ENCODE data around the gene PRKN. TPM values are rescaled to one million over a fixed set of nuclear protein-coding genes. Genes with fewer than 3 reads are reported as not detected.

PRKN gene
- total and polyA plus RNA-seq, 2 donors (not counting 3 experiments of a cell fraction or from before 2014, with no cell fraction given): 0.06 TPM; not detected in 1

DNA sequence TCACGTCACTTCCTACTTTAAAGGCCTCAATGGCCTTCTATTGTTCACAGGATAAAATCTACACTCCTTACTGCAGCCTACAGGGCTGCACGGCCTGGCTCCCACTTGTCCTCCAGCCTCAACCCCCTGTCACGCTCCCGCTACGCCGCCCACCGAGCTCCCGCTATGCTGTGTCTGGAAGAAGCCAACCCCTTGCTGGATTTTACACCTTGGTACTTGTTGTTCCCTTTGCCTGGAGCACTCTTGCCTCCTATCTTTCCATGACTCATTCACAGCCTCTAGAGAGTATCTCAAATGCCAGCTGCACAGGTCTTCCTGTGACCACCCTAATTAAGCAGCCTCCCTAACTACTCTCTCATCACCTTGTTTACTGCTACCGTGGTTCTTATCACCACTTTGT is 259.9 kb downstream of the PRKN start:
- POLR2A ChIA-PET: no interaction called here
- no peaks in the 10 kb centered on the region for H3K9me1 ChIP-seq (replicated peaks; ENCODE audit: control insufficient read depth, extremely low read depth, insufficient read depth, low read length)
- no peaks in the 10 kb centered on the region for H3K9me3 ChIP-seq (replicated peaks; ENCODE audit: control insufficient read depth, insufficient read depth, low read length)
- intact Hi-C loops (cut with micrococcal nuclease): no loop called here
- no peak overlapping the region for H3K4me2 ChIP-seq (ENCODE audit: insufficient read depth, low read length)
- H3K27ac ChIP-seq (ENCODE audit: insufficient read depth, low read depth, low read length): no peak overlapping the region
- no peaks in the 10 kb centered on the region for H3K4me1 ChIP-seq (ENCODE audit: control insufficient read depth, extremely low read depth, insufficient read depth, low read length)
- TF ChIP-seq GATA2 (IDR thresholded peaks at IDR 0.05; ENCODE audit: insufficient read depth, insufficient read length, low read depth, low read length) (no peak), MAX (IDR thresholded peaks at IDR 0.05; ENCODE audit: insufficient read depth, insufficient read length) (no peak), POLR2AphosphoS5 (IDR thresholded peaks at IDR 0.05; ENCODE audit: insufficient read depth, low read depth, low read length) (no peak), POLR2A (IDR thresholded peaks at IDR 0.05; ENCODE audit: low read depth, low read length) (no peak), MYC (IDR thresholded peaks at IDR 0.05; ENCODE audit: low read depth, low read length) (no peak), JUN (IDR thresholded peaks at IDR 0.05; ENCODE audit: borderline replicate concordance, insufficient read depth, insufficient read length, low read depth) (no peak), CTCF (IDR thresholded peaks at IDR 0.05; ENCODE audit: extremely low read depth in 1 of 2, insufficient read depth in 1 of 2, low read depth in 1 of 2, low read length in 2 of 2) (no peak), EZH2 (IDR thresholded peaks at IDR 0.05; ENCODE audit: borderline replicate concordance, low read depth, low read length, severe bottlenecking) (no peak), FOS (IDR thresholded peaks at IDR 0.05; ENCODE audit: borderline replicate concordance, insufficient read depth, low read length) (no peak)
- CTCF ChIA-PET: no interaction called here
- dilution Hi-C loops (cut with MboI; ENCODE audit: extremely low pct_ligation_motif_present, low sequenced_read_pairs): no loop called here
- H3K27me3 ChIP-seq (ENCODE audit: control insufficient read depth in 2 of 2, insufficient read depth in 2 of 2, low read length in 2 of 2): no peaks in the 10 kb centered on the region
- no peak overlapping the region for H3K9ac ChIP-seq (replicated peaks; ENCODE audit: extremely low read depth, insufficient read depth, low read length)
- no peak overlapping the region for H3K4me3 ChIP-seq (replicated peaks in 1 of 3; ENCODE audit: insufficient read depth in 1 of 3, low read depth in 1 of 3, low read length in 3 of 3)
- H3K36me3 ChIP-seq (ENCODE audit: control insufficient read depth in 2 of 2, extremely low read depth in 1 of 2, insufficient read depth in 2 of 2, low read length in 2 of 2): no peaks in the 10 kb centered on the region
- DNase-seq (ENCODE audit: low read depth, low spot score) (no peak), FAIRE-seq (no peak)
- H3K79me2 ChIP-seq (ENCODE audit: control insufficient read depth, insufficient read depth, low read length): no peaks in the 10 kb centered on the region
- H4K20me1 ChIP-seq (replicated peaks; ENCODE audit: control insufficient read depth, extremely low read depth, insufficient read depth, low read length): no peaks in the 10 kb centered on the region
- H2AFZ ChIP-seq (ENCODE audit: low read depth, low read length): no peak overlapping the region
- no TSS peak for BruUV-seq (replicated peaks)

All from endothelial cell of umbilical vein (primary cell).